GM19193 (cell line): ENCODE measurements around the gene ARHGAP26.

Source experiments
- POLR2A ChIP-seq: IDR thresholded peaks from 4 replicates; pipeline ENCODE4 v1.6.1; 2011; ENCODE audit not compliant: insufficient read depth, insufficient read length; ENCODE audit errors: extremely low read depth

The ARHGAP26 gene

GRCh38 chr5:142834504-142834903 lies 64.3 kb downstream of the ARHGAP26 start:
- TF ChIP-seq POLR2A, result no peak

DNA sequence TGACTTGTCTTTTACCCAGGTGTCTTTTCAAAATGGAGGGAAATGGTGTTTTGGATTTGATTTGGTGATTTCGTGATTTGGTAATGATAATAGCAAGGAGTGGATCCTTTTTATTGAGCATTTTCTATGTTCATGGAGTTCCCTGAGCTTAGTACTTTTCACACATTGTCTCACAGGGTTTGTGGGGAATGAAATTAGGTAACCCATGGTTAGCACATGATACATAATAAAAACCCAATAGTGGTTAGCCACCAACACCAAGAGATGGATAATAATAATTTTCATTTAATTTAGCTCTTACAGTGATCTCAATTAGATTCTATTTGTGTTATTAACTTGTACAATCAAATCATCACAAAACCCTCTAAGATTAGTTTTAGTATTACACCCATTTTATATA lies 65.4 kb downstream of the ARHGAP26 start:
- TF ChIP-seq POLR2A, result no peak

GRCh38 chr5:142836048-142836447 lies 65.9 kb downstream of the ARHGAP26 start:
- TF ChIP-seq POLR2A, result no peak

DNA sequence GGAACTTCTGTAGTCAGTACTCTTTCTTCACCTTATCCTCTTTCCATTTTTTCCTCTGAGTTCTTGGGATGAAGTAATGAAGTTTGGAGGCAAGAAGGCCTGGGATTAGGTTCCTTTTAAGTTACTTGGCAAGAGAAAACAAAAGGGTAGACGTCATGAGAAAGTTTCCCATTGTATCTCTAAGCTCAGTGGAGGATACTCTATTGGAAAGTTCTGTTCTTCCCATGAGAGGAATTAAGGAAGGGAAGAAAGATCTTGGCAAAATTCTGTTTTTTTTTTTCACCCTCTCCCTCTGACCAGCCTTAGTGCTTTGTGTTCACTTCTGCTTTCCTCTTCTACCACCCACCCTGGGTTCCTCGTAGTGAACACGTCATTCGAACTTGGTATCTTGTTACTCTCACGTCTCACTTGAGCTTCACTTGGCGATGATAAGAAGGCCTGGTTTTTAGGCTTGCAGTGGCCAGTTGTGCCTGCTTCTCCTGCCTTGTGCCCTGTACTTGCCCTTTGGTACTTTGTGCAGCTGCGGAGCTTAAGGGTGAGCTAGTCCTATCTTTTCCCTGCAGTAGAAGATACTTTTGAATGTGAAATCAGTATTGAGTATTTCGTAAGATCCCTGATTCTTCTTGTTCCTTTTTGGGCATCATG lies 67.0 kb downstream of the ARHGAP26 start:
- no peak for TF ChIP-seq POLR2A

DNA sequence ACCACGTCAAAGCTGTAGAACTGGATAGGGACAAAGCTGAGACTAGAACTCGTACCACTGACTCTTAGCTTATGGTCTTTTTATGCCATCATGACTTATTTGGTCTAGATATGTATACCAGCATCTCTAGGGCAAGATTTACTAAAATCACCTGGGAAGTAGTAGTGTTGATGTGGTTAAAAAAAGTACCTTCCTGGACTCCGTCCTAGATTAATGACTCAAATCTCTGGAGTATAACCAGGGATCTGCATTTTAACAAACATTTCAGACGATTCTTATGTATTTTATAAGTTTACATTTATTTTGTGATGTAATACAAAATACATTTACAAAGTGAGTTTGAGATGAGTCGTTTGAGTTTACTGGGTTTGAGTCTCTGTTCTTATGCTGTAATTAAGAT lies 68.7 kb downstream of the ARHGAP26 start:
- no peak for TF ChIP-seq POLR2A

DNA sequence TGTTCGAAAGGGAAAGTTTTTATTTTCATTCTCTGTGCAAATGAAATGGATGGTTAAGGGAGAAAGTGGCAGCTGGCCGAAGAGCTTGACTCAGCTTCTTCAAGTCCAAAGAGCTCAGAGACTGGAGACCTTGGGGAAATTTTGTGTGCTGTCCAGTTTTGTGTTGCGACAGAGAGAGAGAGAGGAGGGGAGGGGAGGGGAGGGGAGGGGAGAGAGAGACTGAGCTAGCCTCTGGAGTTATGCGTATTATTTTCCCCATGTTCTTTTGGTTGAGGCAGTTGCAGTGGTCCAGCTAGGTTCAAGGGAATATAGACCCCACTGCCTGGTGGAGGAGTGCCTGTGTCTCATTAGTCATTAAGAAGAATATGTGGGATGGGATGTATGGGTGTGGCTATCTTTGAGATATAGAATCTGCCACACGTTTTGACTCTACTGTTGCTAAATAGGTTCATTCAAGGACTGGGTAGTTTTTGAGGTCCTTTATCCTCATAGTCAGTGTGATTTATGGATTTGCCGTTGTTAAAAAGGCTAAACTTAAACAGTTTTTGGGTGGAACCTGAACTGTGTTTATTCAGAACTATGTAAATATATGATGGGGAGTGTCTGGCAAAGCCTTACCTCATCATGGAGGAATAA lies 69.7 kb downstream of the ARHGAP26 start:
- TF ChIP-seq POLR2A, result no peak

GRCh38 chr5:142840575-142840974 lies 70.4 kb downstream of the ARHGAP26 start:
- TF ChIP-seq POLR2A, result no peak

GRCh38 chr5:142841511-142842265 lies 71.5 kb downstream of the ARHGAP26 start:
- no peak for TF ChIP-seq POLR2A

- no peak for TF ChIP-seq POLR2A
Observed at GRCh38 chr5:142842994-142843905, 73.1 kb downstream of the ARHGAP26 start.

DNA sequence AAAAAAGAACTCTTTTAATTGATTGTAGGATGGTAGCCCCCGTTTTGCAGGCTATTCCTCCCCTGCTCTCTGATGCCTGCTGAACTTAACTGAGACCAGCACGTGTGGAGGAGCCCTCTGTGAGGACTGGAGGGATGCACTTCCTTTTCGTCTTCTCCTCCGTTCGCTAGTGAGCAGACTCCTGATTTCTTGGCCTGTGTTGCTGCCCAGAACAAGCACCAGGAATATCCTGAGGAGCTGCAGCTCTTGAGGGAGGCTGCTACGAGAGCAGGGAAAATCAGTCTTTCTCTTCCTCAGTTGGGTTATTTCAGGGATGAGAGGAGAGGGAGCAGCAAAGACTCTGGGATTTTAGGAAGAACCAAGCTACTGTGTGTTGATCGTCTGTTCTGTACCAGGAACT lies 74.7 kb downstream of the ARHGAP26 start:
- TF ChIP-seq POLR2A, result no peak

GRCh38 chr5:142845402-142845921 lies 75.3 kb downstream of the ARHGAP26 start:
- no peak for TF ChIP-seq POLR2A

DNA sequence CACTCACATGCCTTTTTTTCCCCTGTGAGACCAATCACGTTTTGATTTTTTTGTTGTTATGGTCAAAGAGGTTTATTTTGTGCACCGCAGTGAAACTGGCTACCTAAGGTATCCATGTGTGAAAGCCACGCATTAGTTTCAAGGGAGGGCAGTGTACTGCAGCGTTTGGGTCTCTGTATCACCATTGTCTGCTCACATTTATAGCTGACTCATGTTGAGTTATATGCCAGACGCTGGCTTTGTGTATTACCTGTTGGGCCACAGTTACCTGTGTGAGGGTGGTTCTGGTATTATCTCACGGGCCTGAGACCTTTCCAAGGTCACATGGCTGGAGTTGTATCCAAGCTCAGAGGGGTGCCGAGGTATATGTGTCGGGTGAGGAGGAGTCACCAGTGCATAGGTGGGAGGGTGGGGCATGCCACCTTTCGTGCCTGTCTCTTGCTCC lies 75.8 kb downstream of the ARHGAP26 start:
- no peak for TF ChIP-seq POLR2A

- TF ChIP-seq POLR2A, result no peak
Observed at GRCh38 chr5:142846406-142846805, 76.2 kb downstream of the ARHGAP26 start.
